Esophagus muscularis mucosa (tissue), 4 donors: ENCODE measurements around the gene RABL6. TPM values are rescaled to one million over a fixed set of nuclear protein-coding genes. Genes with fewer than 3 reads are reported as not detected.

Source experiments
- DNase-seq: peaks from one replicate; pipeline ENCODE4 v3.0.0-alpha.2; 2017; ENCODE audit errors: extremely low spot score
- H3K27ac ChIP-seq, 4 donors: fragments of 200-600 bp; sonication (generic); replicated peaks in 1 of 4; 1 replicate in 3 of 4; 2 replicates in 1 of 4; pipeline ENCODE4 v1.5.1; 2016 to 2019; ENCODE audit warnings: mild to moderate bottlenecking in 1 of 4
- H3K27me3 ChIP-seq, 4 donors: fragments of 200-600 bp; sonication (generic); one replicate each; pipeline versions ENCODE4 v1.5.1 to v1.6.0; 2016 to 2019
- H3K36me3 ChIP-seq, 4 donors: fragments of 200-600 bp; sonication (generic); one replicate each; pipeline ENCODE4 v1.5.1; 2016 to 2019
- H3K4me1 ChIP-seq, 4 donors: fragments of 200-600 bp; sonication (generic); one replicate each; pipeline ENCODE4 v1.5.1; 2016 to 2019
- H3K4me3 ChIP-seq, 4 donors: fragments of 200-600 bp; sonication (generic); 1 replicate in 2 of 4; 2 replicates in 2 of 4; pipeline ENCODE4 v1.5.1; 2016 to 2019; ENCODE audit warnings: mild to moderate bottlenecking in 4 of 4, moderate library complexity in 1 of 4
- H3K9me3 ChIP-seq, 4 donors: fragments of 200-600 bp; sonication (generic); 1 replicate in 3 of 4; 2 replicates in 1 of 4; pipeline ENCODE4 v1.5.1; 2016 to 2019
- EP300 ChIP-seq: sonication (generic); formaldehyde crosslinking; IDR thresholded peaks from one replicate; pipeline ENCODE4 v1.6.1; 2017; ENCODE audit warnings: antibody characterized with exemption
- POLR2A ChIP-seq: fragments of 450-650 bp; IDR thresholded peaks from one replicate; pipeline ENCODE4 v1.6.1; 2017; ENCODE audit warnings: antibody characterized with exemption, moderate library complexity, mild to moderate bottlenecking, low read depth
- POLR2AphosphoS5 ChIP-seq, 2 donors: sonication (generic); formaldehyde crosslinking; IDR thresholded peaks; one replicate each; pipeline ENCODE4 v1.6.1; 2017; ENCODE audit warnings: antibody characterized with exemption in 2 of 2
- WGBS: methylation state at CpG from one replicate; pipeline ENCODE4 v1.1.5; 2018; 5-methylcytosine and 5-hydroxymethylcytosine counted together
- intact Hi-C: fragments of 100-400 bp; cut with DNase I; formaldehyde crosslinking; loops from one replicate; pipeline ENCODE4 v1.15.1; 2023
- total RNA-seq, 4 donors: library from RNA; depleted of rRNA; stranded (reverse); fragments of >200 nt; gene quantifications; one replicate each; pipeline versions ENCODE4 v1.1.0 to v1.2.1, GENCODE V29; 2016
- TF ChIP-seq, protein P1 (sequence below), 3 experiments: fragments of 200-600 bp in 2 of 3; fragments of 450-650 bp in 1 of 3; sonication (generic) in 2 of 3; IDR thresholded peaks; one replicate each; pipeline ENCODE4 v1.5.1; 2017 to 2019; ENCODE audit warnings: antibody characterized with exemption in 3 of 3, mild to moderate bottlenecking in 2 of 3, moderate library complexity in 1 of 3

RABL6 gene
- total RNA-seq, 4 donors from 2014 or later = 56.3 to 110 (median 83.0) TPM

DNA sequence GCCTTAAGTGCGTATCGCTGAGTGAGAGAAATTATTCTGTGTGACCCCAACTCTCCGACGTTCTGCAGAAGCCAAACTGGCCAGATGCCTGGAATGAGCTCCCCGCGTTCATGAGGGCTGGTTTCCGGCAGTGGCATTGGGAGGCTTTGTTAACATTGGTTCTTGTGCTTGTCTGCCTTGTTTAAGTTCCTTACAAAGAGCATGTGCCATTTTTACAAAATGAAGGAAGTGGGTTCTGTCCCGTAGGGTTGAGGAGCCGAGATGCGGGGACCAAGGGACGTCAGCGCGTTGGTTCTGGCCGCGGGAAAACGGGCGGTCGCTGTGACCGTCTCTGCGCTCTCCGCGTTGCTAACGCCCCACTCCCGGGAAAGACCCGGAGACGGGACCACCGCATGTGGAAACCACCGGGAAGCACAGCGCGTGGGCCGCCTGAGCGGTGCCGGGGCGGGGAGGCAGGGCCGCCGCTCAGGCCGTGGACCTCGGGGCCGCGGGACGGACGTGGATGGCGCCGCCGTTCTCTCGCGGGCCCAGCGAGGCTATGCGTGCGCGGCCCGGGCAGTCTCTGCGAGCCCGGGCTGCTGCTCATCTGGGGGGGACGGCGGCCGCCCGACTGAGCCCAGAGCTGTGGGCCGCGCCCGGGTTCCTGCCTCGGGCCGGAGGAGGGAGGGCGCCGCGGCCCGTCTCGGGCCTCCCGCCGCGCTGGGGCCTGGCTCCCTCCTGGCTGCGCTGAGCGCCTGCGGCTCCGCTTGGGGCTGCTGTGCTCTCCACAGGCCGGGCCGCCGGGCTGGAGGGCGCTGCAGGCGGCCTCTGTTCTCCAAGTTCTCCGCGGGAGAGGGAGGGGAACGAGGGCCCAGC is 13.4 kb downstream of the RABL6 start:
- H3K4me1 ChIP-seq = peaks cover 10 to 20% (median 18%) of the 10 kb centered on the region in 4 donors
- no peaks in the 10 kb centered on the region for H3K27me3 ChIP-seq
- peak overlapping the region; percentile 48 to 56 (median 51) for H3K4me3 ChIP-seq
- DNase-seq = no peak
- H3K9me3 ChIP-seq = no peaks in the 10 kb centered on the region
- H3K36me3 ChIP-seq = peaks cover 25 to 37% (median 36%) of the 10 kb centered on the region in 4 donors
- 42% methylated on average over 21 of the region's 83 CpGs for WGBS
- peak overlapping the region in 2 of 4 donors; percentile 39 to 53 for H3K27ac ChIP-seq
- TF ChIP-seq EP300 (no peak), POLR2AphosphoS5 (IDR thresholded peaks at IDR 0.05) (no peak), POLR2A (no peak)
- TF ChIP-seq, protein P1, sequence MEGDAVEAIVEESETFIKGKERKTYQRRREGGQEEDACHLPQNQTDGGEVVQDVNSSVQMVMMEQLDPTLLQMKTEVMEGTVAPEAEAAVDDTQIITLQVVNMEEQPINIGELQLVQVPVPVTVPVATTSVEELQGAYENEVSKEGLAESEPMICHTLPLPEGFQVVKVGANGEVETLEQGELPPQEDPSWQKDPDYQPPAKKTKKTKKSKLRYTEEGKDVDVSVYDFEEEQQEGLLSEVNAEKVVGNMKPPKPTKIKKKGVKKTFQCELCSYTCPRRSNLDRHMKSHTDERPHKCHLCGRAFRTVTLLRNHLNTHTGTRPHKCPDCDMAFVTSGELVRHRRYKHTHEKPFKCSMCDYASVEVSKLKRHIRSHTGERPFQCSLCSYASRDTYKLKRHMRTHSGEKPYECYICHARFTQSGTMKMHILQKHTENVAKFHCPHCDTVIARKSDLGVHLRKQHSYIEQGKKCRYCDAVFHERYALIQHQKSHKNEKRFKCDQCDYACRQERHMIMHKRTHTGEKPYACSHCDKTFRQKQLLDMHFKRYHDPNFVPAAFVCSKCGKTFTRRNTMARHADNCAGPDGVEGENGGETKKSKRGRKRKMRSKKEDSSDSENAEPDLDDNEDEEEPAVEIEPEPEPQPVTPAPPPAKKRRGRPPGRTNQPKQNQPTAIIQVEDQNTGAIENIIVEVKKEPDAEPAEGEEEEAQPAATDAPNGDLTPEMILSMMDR (IDR thresholded peaks at IDR 0.05) = no peak
- intact Hi-C loops = no loop called here

DNA sequence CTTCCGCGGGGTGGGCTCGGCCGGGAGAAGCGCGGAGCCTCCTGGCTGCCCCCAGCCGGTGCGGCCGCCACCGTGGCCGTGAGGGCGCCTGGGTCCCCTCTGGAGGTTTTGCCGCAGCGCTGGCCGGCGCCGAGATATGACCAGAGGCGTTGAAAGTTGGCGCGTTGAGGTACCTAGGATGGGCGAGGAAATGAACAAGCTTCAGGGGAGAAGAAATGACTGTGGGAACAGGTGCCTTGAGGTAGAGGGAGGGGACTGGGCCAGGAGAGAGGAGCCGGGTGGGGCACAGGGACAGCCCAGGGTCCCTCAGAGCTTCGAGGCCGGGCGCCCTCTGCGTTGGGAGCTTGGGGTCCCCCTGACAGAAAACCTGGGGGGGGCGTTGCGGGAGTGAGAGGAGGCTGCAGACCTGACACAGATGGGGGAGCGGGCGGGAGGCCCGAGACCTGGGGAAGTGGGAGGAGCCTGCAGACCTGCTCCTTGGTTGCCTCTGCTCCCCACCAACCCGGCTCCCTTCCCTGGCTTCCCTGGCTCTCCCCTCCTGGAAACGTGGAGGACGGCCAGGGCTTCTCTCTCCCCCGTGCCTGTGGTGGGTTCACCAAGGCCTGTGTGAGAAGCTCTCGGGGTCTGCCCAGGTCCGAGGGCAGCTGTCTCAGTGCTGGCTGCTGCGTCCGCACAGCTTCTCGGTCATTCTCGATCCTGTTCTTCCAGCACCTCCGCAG is 14.2 kb downstream of the RABL6 start:
- TF ChIP-seq, protein P1 (IDR thresholded peaks at IDR 0.05) = no peak
- TF ChIP-seq EP300 = no peak
- no peak for TF ChIP-seq POLR2AphosphoS5 (IDR thresholded peaks at IDR 0.05)
- TF ChIP-seq POLR2A = no peak
- DNase-seq = no peak
- Histone ChIP-seq H3K9me3 (no peaks in the 10 kb centered on the region), H3K27me3 (no peaks in the 10 kb centered on the region), H3K4me1 (peaks cover 10 to 20% (median 18%) of the 10 kb centered on the region in 4 donors), H3K4me3 (peak overlapping the region; percentile 48 to 56 (median 51)), H3K27ac (peak overlapping the region in 2 of 4 donors; percentile 39 to 53), H3K36me3 (peaks cover 25 to 44% (median 44%) of the 10 kb centered on the region in 4 donors)
- WGBS = 84% methylated on average over 32 of the region's 42 CpGs
- intact Hi-C loops = no loop called here

DNA sequence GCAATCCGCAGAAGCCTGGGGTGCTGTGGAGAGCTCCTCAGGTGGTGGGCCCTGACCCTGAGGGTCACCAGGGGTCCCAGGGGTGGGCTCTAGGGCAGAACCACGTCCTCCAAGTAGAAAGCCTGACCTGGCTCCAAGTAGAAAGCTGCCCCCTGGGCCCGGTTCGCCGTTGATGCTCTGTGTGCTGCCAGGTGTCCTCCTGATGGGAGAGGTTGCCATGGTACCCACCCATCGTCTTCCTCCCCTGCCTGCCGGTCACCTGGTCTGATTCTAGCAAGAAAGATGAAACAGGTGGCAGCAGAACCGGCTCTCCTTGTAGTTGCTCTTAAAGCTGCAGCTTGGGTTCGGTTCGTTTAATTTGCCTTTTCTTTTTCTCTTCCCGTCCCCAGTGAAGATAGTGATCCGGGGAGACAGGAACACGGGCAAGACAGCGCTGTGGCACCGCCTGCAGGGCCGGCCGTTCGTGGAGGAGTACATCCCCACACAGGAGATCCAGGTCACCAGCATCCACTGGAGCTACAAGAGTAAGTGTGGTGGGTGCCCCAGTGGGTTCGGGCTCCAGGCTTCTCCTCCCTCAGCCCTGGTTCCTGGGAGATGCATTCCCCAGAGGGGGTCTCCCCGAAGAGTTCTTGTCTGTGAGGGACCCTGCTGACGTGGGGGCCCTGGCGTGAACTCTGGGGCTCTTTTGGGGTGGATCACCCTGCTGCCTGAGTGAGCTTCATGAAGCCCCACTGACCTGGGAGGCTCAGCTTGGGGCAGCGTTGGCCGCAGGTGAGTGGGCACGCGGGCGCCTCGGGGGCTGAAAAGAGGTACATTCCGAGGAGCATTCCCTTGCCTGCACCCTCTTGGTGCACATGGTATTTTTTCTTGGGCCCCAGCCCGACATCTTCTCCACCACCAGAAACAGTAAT is 15.6 kb downstream of the RABL6 start:
- no peak for DNase-seq
- no peaks in the 10 kb centered on the region for H3K9me3 ChIP-seq
- H3K4me3 ChIP-seq = no peak overlapping the region
- intact Hi-C loops = no loop called here
- peaks cover 10 to 20% (median 18%) of the 10 kb centered on the region in 4 donors for H3K4me1 ChIP-seq
- 87% methylated on average over 21 of the region's 30 CpGs for WGBS
- TF ChIP-seq POLR2AphosphoS5 (IDR thresholded peaks at IDR 0.05) = no peak
- TF ChIP-seq, protein P1 (IDR thresholded peaks at IDR 0.05) = no peak
- no peak for TF ChIP-seq EP300
- no peak for TF ChIP-seq POLR2A
- no peaks in the 10 kb centered on the region for H3K27me3 ChIP-seq
- H3K27ac ChIP-seq = no peak overlapping the region
- peaks cover 27 to 58% (median 52%) of the 10 kb centered on the region in 4 donors for H3K36me3 ChIP-seq

DNA sequence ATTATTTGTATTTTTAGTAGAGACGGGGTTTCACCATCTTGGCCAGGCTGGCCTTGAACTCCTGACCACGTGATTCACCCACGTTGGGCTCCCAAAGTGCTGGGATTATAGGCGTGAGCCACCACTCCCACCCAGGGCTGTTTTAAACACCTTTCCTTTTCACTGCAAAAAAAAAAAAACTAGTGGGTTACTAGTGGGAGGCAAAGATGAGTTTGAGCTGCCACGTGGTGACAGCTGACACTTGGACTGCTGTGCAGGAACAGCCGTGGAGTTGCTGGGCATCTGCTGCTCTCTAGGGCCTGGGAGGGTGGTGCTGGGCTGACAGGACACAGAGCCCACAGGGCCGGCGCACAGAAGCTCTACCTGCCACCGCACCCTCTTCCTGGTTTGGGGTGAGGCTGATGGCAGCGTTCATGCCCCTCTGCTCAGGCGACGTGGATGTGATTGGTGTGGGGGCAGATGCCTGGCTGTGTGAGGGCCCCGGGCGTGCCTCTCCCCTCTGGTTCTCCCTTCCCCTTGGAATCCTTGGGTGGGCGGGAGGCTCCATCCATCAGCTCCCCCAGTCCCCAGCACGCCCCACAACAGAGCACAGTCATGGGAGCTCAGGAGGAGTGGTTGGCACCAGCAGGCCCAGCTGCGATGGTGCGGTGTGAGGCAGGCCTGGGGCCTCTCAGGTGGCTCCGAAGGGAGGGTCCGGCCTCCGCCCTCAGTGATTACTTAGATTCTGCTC is 16.9 kb downstream of the RABL6 start:
- H3K36me3 ChIP-seq = peaks cover 40 to 66% (median 64%) of the 10 kb centered on the region in 4 donors
- no peak for TF ChIP-seq POLR2AphosphoS5 (IDR thresholded peaks at IDR 0.05)
- TF ChIP-seq POLR2A = no peak
- TF ChIP-seq, protein P1 (IDR thresholded peaks at IDR 0.05) = no peak
- no peak for TF ChIP-seq EP300
- DNase-seq = no peak
- intact Hi-C loops = no loop called here
- H3K4me1 ChIP-seq = peaks cover 10 to 20% (median 18%) of the 10 kb centered on the region in 4 donors
- 91% methylated on average over 10 of the region's 21 CpGs for WGBS
- H3K4me3 ChIP-seq = no peak overlapping the region
- H3K9me3 ChIP-seq = no peaks in the 10 kb centered on the region
- H3K27me3 ChIP-seq = no peaks in the 10 kb centered on the region
- H3K27ac ChIP-seq = no peak overlapping the region
